ENCODE results near the gene DPP4.
"Not testable (repeated sequence)": the region's sequence is repeated elsewhere in the genome, so short reads cannot be mapped to it uniquely, and the experiment has no call there.

The DPP4 gene

DNA sequence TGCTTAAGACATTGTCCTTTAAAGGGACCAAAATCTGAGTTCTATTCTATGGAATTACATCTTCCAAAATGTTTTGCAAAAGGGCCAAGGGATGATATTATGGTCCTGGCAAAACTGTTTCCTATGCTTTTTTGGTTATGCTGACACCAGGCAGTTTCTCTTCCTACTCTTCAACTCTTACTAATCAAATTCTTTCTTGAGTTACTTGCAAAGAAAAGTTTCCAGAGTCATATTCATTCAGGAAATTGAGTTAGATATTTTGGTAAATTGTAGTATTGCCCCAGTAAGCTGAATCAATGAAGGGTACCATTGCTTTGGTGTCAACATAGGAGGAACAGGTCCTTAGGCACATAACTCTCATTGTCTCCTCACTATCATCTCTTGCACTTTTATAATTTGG is 118.8 kb downstream of the DPP4 start:
- TF ChIP-seq, protein P1, sequence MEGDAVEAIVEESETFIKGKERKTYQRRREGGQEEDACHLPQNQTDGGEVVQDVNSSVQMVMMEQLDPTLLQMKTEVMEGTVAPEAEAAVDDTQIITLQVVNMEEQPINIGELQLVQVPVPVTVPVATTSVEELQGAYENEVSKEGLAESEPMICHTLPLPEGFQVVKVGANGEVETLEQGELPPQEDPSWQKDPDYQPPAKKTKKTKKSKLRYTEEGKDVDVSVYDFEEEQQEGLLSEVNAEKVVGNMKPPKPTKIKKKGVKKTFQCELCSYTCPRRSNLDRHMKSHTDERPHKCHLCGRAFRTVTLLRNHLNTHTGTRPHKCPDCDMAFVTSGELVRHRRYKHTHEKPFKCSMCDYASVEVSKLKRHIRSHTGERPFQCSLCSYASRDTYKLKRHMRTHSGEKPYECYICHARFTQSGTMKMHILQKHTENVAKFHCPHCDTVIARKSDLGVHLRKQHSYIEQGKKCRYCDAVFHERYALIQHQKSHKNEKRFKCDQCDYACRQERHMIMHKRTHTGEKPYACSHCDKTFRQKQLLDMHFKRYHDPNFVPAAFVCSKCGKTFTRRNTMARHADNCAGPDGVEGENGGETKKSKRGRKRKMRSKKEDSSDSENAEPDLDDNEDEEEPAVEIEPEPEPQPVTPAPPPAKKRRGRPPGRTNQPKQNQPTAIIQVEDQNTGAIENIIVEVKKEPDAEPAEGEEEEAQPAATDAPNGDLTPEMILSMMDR (IDR thresholded peaks at IDR 0.05) = no peak
- H3K27me3 Mint-ChIP-seq (ENCODE audit: low read depth, poor library complexity) = peaks cover 6% of the 10 kb centered on the region

DNA sequence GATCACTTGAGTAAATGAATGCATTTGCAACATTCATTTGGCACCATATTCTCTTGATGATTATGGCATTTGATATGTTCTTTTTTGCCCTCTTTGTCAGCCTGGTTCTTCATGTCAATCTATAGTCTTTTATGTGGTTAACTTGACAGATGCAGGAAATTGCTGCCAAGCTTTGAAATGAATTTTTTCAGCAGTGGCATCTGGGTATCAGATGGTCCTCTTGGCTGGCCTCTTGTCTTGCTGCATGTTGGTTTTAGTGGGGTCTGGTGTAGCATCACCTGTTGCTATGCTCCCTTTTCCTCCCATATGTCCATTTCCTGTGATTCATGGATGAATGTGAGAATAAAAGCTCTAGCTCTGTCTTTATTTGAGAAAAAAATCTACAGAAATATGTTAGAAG is 119.9 kb downstream of the DPP4 start:
- no peak overlapping the region for H3K27ac Mint-ChIP-seq
- H3K4me1 Mint-ChIP-seq = no peaks in the 10 kb centered on the region
- TF ChIP-seq, protein P1 (IDR thresholded peaks at IDR 0.05) = no peak
- no peak for DNase-seq
- H3K4me3 Mint-ChIP-seq = no peak overlapping the region
- H3K9me3 Mint-ChIP-seq = no peaks in the 10 kb centered on the region
- no peaks in the 10 kb centered on the region for H3K36me3 Mint-ChIP-seq (ENCODE audit: low read depth)
- H3K27me3 Mint-ChIP-seq (ENCODE audit: low read depth, poor library complexity) = peaks cover 6% of the 10 kb centered on the region

More for the DNA sequence above, 118.8 kb downstream of the DPP4 start:
- Mint-ChIP-seq H3K4me3 (no peak overlapping the region), H3K9me3 (no peaks in the 10 kb centered on the region), H3K27ac (no peak overlapping the region), H3K36me3 (ENCODE audit: low read depth) (no peaks in the 10 kb centered on the region), H3K4me1 (no peaks in the 10 kb centered on the region)
- DNase-seq = no peak

DNA sequence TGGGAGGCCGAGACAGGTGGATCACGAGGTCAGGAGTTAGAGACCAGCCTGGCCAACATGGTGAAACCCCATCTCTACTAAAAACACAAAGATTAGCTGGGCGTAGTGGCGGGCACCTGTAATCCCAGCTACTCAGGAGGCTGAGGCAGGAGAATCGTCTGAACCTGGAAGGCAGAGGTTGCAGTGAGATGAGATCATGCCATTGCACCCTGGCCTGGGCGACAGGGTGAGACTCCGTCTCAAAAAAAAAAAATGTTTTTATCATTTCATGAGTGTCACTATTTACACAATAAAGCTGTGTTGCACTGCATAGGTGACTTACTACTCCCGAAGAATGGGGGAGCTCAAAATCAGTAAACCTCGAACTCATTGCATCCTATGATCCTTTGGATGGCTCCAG is 120.6 kb downstream of the DPP4 start:
- H3K27ac Mint-ChIP-seq; H3K27me3 Mint-ChIP-seq (ENCODE audit: low read depth, poor library complexity); H3K4me3 Mint-ChIP-seq; H3K4me1 Mint-ChIP-seq; DNase-seq; H3K9me3 Mint-ChIP-seq; H3K36me3 Mint-ChIP-seq (ENCODE audit: low read depth): not testable (repeated sequence)

DNA sequence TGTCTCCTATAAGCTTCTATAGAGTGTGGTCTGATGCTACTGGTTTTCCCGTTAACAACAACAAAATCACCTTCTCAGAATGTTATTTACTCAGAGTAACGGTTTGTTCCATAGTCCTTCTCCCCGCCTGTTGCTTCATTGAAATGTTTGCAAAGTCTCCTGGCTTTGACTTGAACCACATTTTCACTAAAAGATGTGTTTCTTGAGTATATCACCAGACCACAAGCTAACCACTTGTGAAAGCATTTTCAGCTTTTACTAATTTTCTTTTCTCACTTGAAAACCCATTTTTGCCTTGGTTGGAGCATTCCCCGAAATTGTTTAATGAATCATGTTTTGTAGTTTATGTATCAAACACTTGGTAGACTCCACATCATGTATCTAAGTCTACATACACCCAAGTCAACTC is 121.2 kb downstream of the DPP4 start:
- Mint-ChIP-seq H3K36me3 (ENCODE audit: low read depth) (no peaks in the 10 kb centered on the region), H3K27ac (no peak overlapping the region), H3K4me3 (no peak overlapping the region), H3K27me3 (ENCODE audit: low read depth, poor library complexity) (peaks cover 6% of the 10 kb centered on the region), H3K4me1 (no peaks in the 10 kb centered on the region), H3K9me3 (no peaks in the 10 kb centered on the region)
- TF ChIP-seq, protein P1 (IDR thresholded peaks at IDR 0.05) = no peak
- DNase-seq = no peak

DNA sequence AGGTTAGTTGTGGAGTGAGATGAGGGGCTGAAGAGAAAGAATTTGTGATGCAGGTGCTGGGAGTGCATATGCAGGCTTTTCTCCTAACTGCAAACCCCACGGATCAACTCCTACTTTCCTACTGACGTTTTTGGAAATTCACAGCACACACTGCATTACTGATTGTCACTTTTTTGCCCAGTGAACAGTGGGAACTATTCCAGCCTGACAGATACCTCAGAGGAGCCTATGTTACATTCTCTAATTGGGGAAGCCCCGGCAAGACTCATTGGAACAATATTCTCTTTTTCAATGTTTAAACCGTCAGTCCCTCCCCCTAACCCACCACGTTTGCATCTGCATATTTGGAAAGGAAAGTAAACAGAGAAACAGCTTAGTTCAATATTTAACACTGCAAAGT is 126.2 kb downstream of the DPP4 start:
- Mint-ChIP-seq H3K9me3 (no peaks in the 10 kb centered on the region), H3K4me3 (no peak overlapping the region), H3K27me3 (ENCODE audit: low read depth, poor library complexity) (peaks cover 5% of the 10 kb centered on the region), H3K4me1 (no peaks in the 10 kb centered on the region), H3K36me3 (ENCODE audit: low read depth) (no peaks in the 10 kb centered on the region), H3K27ac (no peak overlapping the region)
- no peak for DNase-seq
- TF ChIP-seq, protein P1 (IDR thresholded peaks at IDR 0.05) = no peak

DNA sequence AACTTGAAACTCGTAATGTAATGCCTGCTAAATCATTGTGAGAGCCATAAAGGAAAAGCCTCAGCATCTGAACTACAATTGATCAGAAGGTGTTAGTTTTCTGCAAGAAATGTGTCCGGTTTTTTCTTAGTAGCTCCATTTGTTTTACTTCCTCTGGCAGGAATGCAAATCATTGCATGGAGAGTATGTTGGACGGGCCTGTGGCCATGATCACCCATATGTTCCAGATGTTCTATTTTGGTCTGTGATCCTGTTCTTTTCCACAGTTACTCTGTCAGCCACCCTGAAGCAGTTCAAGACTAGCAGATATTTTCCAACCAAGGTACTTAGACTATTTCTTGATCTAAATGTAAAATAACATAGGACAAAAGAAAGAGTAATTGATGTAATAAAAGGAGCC is 126.6 kb downstream of the DPP4 start:
- TF ChIP-seq, protein P1 (IDR thresholded peaks at IDR 0.05) = no peak
- H3K4me3 Mint-ChIP-seq = no peak overlapping the region
- no peaks in the 10 kb centered on the region for H3K9me3 Mint-ChIP-seq
- no peaks in the 10 kb centered on the region for H3K36me3 Mint-ChIP-seq (ENCODE audit: low read depth)
- peaks cover 5% of the 10 kb centered on the region for H3K27me3 Mint-ChIP-seq (ENCODE audit: low read depth, poor library complexity)
- no peak for DNase-seq
- no peak overlapping the region for H3K27ac Mint-ChIP-seq
- no peaks in the 10 kb centered on the region for H3K4me1 Mint-ChIP-seq
